HG02571 (cell line): ENCODE data around the gene CSF3.

ENCODE experiments used
- ATAC-seq: cut with Tn5 transposase; IDR thresholded peaks from one replicate; pipeline ENCODE4 v1.9.1; 2021; ENCODE audit warnings: mild to moderate bottlenecking, moderate library complexity; ENCODE audit not compliant: unreplicated experiment

CSF3 gene

DNA sequence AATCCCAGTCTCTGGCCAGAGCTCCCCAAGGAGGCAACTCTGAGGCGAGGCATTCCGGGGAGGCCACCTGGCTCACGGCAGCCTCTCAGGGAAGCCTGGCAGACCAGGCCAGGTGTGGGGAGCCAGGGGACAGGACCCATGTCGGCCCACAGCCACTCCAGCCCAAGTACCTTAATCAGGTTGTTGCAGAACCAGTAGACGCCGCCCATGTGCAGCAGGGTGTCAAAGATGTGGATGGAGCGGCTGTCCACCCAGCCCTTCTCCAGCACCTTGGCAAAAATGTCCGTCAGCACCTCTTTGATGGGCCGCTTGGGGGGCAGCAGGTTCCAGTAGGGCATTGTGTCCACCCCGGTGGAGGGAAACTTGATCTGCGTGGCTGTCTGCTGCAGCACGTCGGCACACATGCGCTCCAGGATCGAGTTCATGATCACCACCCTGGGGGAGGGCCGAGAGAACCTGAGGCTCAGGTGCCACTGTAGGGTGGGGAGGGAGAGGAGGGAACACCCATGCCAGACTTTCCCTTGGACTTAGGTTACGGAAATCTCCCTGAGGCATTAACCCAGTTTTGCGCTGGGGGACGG, 7.8 kb downstream of the CSF3 start:
- ATAC-seq = no peak

DNA sequence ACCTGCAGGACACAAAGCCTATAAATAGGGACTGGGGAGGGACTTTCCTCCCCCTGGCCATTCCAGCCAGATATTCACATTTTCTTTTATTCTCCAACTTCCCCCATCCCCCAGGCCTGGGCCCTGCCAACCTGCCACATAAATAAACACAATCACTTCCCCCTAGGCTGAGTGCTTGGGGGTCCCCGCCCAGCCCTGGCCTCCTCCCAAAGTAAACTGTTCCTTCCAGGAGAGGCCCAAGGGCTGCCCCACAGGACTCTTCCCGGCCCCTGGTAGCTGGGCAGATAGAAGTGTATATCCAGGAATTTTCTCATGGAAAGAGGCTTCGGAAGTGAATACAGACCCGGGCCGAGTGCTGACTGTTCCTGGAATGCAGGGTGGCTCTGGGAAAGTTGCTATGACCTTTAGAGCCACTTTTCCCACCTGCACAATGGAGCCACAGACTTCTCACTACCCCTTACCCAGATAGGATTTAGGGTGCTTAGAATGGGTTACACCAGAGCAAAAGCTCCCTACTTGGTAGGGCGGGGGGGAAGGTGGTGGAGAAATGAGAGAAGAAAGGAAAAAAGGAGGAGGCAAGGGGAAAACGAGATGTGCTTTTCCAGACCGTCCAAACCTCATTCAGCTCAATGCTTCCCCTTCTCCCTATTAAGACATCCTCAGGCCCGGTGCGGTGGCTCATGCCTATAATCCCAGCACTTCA, 8.5 kb downstream of the CSF3 start:
- no peak for ATAC-seq

DNA sequence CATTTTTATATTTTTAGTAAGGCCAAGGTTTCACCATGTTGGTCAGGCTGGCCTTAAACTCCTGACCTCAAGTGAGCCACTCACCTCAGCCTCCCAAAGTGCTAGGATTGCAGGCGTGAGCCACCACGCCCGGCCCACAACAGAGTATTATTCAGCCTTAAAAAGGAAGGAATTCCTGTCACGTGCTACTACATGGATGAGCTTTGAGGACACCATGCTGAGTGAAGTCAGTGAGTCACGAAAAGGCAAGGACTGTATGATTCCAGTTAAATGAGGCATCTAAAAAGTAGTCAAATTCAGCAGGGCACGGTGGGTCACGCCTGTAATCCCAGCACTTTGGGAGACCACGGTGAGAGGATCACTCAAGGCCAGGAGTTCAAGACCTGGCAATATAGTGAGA, 9.7 kb downstream of the CSF3 start:
- no peak for ATAC-seq

DNA sequence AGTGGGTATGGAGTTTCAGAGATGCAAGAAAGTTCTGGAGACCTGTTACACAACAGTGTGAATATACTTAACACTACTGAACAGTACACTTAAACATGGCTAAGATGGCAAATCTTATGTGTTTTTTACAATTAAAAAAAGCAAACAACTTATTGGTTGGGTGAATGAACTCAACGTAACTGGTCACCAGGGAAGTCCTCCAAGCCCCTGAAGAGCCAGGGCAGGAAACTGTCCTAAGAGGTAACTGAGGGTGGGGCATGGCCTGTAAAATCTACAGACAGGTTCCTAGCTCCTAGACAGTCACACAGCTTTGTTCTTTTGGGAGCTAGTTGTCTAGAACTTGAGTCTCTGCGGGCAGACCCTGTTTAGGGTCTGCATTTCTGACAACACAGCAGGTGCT, 10.3 kb downstream of the CSF3 start:
- no peak for ATAC-seq

DNA sequence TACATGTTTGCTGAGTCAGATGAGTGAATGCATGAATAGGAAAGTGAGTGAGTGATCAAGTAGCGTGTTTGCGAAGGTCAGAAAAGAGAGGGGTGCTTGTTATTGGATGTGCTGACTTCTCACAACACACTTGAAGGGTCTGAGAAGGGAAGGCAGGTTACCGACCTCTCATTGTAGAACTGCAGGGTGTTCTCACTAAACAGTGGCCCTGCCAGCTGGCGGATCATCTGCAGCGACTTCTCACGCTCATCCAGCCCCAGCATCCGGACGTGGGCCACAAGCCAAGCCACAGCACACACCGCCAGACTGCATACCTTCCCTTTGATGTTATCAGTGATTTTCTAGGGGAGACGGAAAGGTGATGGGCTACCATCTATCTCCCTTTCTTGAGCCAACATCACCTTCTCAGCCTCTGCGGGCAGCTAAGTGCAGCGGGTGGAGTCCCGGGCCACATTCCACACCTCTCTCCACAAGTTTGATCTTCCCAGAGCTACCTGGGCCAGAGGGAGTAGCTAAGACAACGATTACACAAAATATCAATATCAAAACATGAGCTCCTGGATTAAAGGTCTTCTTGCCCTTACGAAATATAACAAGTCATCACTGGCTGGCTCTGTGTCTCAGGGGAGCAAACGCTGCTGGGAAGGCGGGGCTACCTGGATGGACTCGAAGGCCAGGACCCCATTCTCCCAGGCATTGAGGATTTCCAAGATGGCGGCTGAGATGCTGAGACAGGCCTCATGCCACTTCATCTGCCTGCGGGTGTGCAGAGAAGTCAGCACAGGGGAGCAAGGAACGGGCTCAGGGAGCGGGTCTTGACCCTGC, 11.0 kb downstream of the CSF3 start:
- ATAC-seq = no peak

DNA sequence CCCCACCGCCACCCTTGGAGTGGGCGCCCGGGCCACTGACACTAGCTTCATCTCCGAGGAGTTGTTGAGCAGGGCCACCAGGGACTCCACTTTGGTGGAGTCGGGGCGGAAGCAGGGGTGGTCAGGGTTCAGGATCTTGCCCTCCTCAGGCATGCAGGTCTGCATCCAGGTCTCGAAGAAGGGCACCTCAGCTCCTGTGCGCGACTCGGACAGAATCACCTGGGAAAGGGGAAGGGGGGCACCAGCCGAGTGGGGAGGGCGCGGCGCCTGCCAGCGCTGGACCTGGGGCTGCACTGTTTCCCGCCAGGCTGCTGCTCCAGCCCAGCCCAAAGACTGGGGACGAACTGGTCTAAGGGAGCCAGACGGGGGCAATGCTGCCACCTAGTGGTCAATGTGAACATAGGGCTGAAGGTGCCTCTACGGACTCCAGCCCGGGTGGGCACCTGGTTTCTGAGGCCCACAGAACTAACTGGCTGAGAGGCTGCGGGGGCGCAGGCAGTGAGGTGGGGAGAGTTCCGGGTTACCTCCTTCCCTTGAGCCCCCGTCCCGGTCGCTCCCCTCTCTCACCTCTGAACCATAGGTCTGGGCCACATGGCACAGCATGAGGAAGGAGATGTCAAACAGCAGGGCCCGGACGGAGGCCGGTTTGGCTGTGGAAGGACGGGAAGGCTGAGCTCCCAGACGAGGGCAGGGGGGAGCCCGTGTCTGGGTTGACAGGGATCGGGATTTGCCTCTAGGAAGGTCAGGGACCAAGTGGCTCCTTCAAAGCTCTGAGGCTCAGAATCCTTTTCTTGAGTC, 11.8 kb downstream of the CSF3 start:
- ATAC-seq = no peak

DNA sequence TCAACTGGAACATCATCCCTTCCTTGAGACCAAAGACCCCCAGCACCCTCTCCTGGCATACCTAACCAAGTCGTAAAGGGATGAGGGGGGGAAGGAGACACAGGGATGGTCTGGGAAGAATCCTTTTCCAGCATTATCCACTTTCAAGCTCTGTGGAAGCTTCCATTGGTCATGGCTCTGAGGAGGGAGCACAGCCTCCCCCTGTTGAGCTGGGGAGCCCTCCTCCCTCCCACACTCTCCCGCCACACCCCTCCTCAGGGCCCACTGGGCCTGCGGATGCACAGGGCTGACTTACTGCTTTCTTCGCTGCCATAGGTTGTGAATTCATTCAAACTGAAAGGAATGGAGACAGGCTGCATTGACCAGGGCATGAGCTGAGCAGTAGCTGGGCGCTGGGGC, 12.4 kb downstream of the CSF3 start:
- no peak for ATAC-seq

DNA sequence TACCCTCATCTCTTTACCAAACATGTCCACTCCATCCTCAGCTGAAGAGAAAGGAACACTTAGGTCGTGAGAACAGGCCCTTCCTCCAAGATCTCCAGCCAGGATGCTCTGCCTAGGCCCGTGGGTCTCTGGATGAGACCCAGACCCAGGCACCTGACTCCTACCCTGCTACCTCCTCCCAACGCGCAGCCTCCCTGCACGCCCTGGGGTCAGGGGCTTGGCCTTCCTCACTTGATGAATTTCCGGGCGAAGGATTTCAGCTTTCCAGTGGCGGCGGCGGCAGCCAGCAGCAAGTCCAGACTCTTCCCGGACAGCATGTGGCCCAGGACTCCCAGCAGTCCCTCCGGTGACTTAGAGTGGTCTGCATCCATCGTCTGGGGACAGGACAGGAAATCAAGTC, 13.4 kb downstream of the CSF3 start:
- no peak for ATAC-seq

DNA sequence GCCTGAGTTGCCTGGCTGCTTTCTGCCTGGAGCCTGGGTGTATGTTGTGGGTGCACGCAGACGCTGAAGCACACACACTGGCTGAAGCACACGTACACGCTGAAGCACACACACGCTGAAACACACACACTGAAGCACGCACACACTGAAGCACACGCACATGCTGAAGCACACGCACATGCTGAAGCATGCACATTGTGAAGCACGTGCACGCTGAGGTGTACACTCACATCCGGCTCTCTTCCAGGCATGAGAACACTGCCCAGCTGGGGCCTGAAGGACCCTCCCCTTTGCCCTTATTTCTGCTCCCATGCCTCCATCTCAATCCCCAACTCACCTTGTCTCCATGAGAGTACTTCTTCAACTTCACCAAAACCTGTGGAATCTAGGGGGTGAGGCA, 16.5 kb downstream of the CSF3 start:
- no peak for ATAC-seq

DNA sequence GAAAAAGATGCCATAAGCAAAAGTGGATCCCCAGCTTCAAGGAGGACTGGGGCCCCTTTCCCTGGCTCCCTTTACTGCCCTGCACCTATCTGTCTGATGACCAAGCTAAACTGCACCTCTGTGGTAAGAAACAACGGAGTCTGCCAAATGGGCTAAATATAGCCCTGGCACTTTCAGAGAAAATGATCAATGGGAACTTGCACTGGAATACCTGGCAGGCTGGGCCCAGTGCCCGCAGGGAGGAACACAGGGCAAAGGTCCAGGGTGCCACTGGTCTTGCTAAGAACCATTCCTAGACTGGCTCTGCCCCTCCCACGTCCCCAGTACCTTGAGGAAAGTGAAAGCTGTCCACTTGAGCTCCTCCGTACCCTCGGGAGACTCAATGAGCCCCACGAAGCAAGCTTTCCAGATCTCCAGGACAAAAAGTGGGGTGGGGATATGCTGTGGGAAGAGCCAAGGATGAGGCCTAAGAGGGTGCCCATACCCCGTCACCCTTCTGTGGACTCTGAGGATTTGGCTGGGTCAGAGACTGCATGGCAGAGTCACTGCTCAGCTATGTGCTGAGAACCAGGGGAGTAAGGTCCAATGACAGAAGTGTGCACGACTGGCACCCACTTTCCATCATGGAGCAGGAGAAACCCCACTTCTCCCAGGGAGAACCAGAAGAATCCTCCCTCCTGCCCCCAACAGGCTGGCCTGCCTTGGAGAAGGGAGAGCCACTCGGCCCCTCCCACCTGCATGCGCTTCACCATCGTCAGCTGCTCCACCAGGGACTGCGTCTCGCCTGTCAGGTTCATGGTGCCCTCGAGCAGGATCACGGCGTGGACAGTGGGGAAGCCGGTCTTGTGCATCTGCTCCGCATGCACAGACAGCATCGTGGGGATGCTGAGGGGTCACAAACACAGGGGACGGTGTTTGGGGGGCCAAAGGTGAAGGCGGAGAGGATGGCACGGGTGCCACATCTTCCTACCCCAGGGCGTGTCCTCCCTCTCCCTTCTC, 17.4 kb downstream of the CSF3 start:
- ATAC-seq = no peak

DNA sequence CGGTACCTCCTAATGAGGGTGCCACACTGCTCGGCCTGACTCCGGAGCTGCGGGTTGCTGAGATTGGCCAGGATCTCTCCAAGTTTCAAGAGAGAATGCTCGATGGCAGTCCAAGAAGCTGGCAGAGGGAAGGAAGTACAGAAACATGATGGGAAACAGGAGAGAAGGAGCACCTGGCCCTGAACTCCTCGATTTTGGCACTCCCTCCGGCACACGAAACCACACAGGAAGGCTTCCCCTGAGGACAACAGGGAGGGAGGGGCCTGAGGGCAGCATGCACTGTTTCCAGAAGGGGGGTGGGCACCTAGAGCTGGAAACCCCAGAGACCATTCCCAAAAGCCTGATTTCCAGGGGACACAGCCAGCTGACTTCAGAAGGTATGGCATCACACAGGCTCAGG, 18.1 kb downstream of the CSF3 start:
- no peak for ATAC-seq

DNA sequence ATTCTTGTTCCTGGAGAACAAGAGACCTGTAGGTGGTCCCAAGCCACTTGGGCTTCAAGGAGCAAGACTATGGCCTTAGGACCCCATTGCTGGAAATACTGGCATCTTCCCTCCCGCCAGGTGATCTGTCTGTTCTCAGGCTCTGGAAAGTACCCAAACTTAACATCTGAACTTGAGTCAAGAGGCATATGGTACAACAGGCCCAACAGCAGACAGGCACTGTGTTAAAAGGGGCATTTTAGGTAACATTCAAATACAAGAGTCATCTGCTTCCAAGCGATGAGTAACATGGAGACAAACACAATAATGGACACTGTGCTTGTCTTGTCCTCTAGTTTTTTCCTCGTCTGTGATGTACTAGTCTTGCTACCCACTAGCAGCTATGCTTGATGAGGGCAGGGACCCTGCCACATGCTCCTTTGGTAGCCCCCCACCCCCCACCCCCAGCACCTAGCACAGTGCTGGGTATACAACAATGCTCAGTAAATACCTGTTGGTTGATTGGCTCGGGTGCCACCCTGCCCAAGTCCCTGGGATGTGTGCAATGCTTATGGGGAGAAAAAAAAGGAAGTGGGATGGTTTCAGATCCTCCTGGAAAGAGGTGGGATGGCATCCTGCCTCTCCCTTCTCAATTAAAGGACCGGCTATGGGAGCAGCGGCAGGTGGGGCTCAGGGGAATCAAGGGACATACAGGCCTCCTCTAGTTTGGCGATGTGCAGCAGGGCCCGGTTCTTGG, 19.4 kb downstream of the CSF3 start:
- no peak for ATAC-seq

DNA sequence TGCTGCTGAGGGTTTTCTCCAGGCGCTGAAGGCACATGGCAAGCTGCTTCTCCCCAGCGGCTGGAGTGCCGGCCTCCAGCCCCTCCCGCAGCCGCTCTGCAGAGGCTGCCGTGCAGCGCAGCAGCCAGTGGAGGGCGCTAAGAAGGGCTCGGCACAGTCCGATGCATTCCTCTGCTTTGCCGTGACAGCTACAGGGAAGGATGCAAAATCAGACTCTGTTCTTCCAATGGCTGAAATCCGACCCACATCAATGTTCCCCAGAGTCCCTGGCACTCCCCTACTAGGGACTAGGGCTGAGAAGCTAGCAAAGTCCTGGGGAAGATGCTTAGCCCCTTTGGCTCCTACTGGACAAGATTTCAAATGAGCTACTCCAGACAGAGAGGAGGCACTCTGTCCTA, 19.9 kb downstream of the CSF3 start:
- no peak for ATAC-seq

DNA sequence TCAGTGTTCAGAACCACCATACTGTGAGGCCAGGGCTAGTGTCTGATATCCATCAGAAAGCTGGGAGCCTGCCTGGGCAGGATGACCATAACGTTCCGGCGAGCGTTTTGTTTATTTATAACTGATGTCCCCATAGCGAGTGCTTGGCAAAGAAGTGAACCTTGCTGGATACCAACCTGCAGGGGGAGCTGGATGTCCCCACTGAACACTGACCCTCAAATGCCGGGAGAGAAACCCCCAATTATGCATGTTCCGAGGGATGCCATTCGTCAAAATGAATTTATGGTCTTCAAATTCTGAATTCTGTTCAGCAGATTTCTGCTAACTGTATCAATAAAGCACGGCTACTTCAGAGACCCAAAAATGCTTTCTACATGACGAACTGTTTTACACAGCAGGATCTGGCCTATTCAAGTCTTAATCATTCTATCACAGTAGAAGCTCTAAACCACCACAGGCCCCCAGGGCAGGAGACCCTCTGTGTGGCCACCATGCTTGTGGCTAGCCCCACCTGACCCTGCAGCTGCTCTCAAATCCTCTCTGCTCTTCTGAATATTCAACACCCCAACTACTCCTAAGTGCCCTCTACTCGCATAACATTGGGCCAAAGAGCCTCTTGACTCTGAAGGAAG, 23.8 kb downstream of the CSF3 start:
- ATAC-seq = no peak

DNA sequence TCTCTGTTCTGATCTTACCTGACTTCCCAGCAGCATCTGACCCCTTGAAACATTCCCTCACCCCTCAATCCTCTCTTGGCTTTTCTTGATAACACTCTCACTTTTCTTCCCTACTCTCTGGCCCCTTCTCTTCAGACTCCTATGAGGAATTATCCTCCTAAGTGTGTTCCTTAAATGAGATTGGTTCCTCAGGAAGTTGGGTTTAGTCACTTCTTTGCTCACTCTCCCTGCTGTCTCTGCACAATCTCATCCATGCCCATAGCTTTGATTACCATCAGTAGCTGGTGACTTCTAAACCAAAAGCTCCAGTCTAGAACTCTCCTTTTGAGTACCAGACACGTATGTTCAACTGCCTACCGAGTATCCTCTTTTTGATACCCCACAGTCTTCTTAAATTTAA, 26.0 kb downstream of the CSF3 start:
- ATAC-seq = no peak

DNA sequence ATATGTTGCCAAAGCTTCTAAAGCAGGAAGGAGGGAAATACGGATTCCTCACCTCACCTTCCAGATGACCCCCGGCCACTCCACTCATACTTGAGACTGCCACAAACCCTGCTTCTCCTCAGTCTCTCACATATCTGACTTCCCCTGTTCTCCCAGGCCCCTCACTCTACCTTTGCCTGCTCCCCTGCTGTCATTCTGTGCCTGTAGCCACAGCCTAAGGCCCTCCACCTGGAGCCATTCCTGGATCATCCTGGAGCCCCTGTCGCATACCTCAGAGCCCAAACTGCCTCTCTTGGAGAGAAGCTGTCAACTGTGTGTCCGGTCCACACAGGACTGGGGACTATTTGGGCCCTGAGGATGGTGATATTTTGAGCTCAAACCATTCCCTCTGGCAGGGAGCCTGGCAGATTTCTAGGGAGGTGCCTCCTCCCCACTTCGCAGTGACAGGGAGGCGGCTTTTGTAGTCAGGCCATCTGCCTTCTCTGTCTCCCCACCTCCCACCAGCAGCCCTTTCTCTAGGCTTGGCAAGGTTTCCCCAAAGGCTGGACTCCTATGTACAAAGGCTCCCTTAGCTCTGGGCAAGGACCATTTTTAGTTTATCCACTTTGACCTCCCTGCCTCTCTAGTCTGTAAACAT, 41.3 kb downstream of the CSF3 start:
- ATAC-seq = no peak

DNA sequence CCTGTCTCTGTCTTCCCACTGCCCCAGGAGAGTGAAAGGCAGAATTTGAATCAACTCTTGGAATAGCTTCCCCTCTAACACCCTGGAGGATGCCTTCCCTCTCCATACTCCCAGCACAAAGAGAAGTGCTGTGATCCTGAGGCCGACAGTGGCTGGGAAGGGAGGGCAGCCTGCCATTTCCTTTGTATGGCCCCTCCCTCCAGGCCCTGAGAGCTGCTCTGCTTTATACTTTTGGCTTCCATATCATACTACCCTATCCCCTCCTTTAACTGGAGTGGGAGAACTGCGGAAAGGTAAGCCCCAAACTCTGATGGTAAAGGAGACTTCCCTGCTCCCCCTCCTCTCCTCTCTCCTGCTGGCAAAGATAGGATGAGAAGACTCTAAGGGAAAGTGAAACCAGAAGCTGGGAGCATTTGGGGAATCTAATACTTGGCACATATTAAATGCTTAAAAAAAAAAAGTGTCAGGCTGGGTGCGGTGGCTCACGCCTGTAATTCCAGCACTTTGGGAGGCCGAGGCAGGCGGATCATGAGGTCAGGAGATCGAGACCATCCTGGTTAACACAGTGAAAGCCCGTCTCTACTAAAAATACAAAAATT, 43.0 kb downstream of the CSF3 start:
- no peak for ATAC-seq

DNA sequence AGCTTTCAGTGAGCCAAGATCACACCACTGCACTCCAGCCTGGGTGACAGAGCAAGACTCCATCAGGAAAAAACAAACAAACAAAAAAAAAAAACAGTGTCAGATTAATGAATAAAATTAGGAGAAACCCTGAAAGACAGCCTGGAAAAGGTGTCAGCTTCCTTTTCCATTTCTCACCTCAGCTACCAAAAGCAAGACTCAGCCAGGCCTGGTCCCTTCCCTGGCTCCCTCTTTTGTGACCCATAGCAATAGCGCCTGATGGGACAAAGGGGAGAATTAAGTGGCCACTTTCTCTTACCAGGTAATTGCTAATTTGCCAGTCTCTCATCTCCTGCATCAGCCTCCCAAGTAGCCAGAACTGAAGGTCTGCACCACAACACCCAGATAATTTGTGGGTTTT, 43.6 kb downstream of the CSF3 start:
- ATAC-seq = no peak
